Measurements from ENCODE around the gene CCR7.
"Not testable (repeated sequence)": the region's sequence is repeated elsewhere in the genome, so short reads cannot be mapped to it uniquely, and the experiment has no call there.

CCR7 gene

DNA sequence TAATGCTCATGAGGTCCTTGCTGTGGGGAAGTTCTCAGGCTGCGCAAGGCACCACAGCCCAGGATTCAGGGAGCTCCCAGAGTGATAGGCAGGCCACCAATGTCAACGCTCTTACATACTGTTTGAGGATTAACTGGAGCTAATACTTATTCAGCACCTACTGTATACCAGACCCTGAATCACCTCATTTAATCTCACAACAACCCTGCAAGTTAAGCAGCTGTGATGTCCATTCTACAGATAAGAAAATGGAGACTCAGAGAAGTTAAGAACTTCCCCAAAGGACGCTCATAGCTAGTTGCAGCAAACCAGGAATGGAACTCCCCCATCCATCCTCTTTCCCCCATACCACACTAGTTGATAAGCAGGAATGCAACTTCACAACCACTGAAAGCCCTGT lies 25.5 kb upstream of the CCR7 start:
- Histone ChIP-seq H3K4me3 (ENCODE audit: low read depth, low read length) (no peak overlapping the region), H3K9me3 (ENCODE audit: control insufficient read depth, insufficient read depth, low read depth, low read length) (no peaks in the 10 kb centered on the region), H3K4me1 (ENCODE audit: control insufficient read depth, insufficient read depth, low read length) (no peaks in the 10 kb centered on the region), H3K27ac (ENCODE audit: extremely low read depth, low read depth, low read length) (no peak overlapping the region), H3K36me3 (ENCODE audit: control insufficient read depth in 2 of 2, insufficient read depth in 1 of 2, low read length in 2 of 2) (no peaks in the 10 kb centered on the region)
- CTCF ChIA-PET, result interaction anchor here (0.7 to 2.8 kb wide), 3 partner anchors 30 to 246 kb away, joined by 3 to 10 read pairs (median 5); no protein-coding TSS in a partner anchor
- POLR2A ChIA-PET, result no interaction called here
- no peak for TF ChIP-seq ZNF571 (tag by site-specific recombination; IDR thresholded peaks at IDR 0.05)
- TF ChIP-seq ZNF837 (tag by site-specific recombination; IDR thresholded peaks at IDR 0.05), result no peak
- TF ChIP-seq ZNF561 (tag by site-specific recombination; IDR thresholded peaks at IDR 0.05; ENCODE audit: borderline replicate concordance), result no peak
- TF ChIP-seq ZFP69B (tag by site-specific recombination; IDR thresholded peaks at IDR 0.05), result no peak
- TF ChIP-seq TCF7L2 (IDR thresholded peaks at IDR 0.05; ENCODE audit: borderline replicate concordance, low read depth, low read length), result no peak
- TF ChIP-seq ZNF423 (tag by site-specific recombination; IDR thresholded peaks at IDR 0.05), result no peak
- TF ChIP-seq, protein P1, sequence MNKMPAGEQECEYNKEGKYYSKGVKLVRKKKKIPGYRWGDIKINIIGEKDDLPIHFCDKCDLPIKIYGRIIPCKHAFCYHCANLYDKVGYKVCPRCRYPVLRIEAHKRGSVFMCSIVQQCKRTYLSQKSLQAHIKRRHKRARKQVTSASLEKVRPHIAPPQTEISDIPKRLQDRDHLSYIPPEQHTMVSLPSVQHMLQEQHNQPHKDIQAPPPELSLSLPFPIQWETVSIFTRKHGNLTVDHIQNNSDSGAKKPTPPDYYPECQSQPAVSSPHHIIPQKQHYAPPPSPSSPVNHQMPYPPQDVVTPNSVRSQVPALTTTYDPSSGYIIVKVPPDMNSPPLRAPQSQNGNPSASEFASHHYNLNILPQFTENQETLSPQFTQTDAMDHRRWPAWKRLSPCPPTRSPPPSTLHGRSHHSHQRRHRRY (tag by site-specific recombination; IDR thresholded peaks at IDR 0.05), result no peak
- no peak for TF ChIP-seq ZNF544 (tag by site-specific recombination; IDR thresholded peaks at IDR 0.05)
- no peak for TF ChIP-seq ZBTB48 (tag by site-specific recombination; IDR thresholded peaks at IDR 0.05)
- TF ChIP-seq ZNF473 (tag by site-specific recombination; IDR thresholded peaks at IDR 0.05), result no peak

- Histone ChIP-seq H3K36me3 (ENCODE audit: control insufficient read depth in 2 of 2, insufficient read depth in 1 of 2, low read length in 2 of 2) (no peaks in the 10 kb centered on the region), H3K9me3 (ENCODE audit: control insufficient read depth, insufficient read depth, low read depth, low read length) (no peaks in the 10 kb centered on the region), H3K4me3 (ENCODE audit: low read depth, low read length) (no peak overlapping the region), H3K4me1 (ENCODE audit: control insufficient read depth, insufficient read depth, low read length) (no peaks in the 10 kb centered on the region), H3K27ac (ENCODE audit: extremely low read depth, low read depth, low read length) (no peak overlapping the region)
- ChIA-PET CTCF (interaction anchor here (1.6 kb wide), 1 partner anchor 29 kb away, joined by 10 read pairs; no protein-coding TSS in a partner anchor), POLR2A (no interaction called here)
- TF ChIP-seq ZBTB11 (tag by site-specific recombination; conservative IDR thresholded peaks at IDR 0.05; ENCODE audit: low read depth) (no peak), ZSCAN30 (tag by site-specific recombination; IDR thresholded peaks at IDR 0.05) (no peak), ZNF660 (tag by site-specific recombination; IDR thresholded peaks at IDR 0.05) (no peak)
These were observed 23.3 kb upstream of the CCR7 start for GRCh38 chr17:40588552-40588951.

DNA sequence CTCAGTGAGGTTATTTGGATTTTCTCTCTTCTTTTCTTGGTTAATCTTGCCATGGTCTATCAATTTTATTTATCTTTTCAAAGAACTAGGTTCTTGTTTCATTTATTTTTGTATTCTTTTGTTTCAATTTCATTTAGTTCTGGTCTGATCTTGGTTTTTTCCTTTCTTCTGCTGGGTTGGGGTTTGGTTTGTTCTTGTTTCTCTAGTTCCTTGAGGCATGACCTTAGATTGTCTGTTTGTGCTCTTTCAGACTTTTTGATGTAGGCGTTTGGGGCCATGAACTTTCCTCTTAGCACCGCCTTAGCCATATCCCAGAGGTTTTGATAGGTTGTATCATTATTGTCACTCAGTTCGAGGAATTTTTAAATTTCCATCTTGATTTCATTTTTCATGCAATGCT lies 21.0 kb upstream of the CCR7 start:
- H3K9me3 ChIP-seq (ENCODE audit: control insufficient read depth, insufficient read depth, low read depth, low read length); H3K36me3 ChIP-seq (ENCODE audit: control insufficient read depth in 2 of 2, insufficient read depth in 1 of 2, low read length in 2 of 2); H3K4me3 ChIP-seq (ENCODE audit: low read depth, low read length); H3K27ac ChIP-seq (ENCODE audit: extremely low read depth, low read depth, low read length); H3K4me1 ChIP-seq (ENCODE audit: control insufficient read depth, insufficient read depth, low read length): not testable (repeated sequence)
- ChIA-PET CTCF (interaction anchor here (0.7 to 1.3 kb wide), 2 partner anchors 11 to 26 kb away, joined by 3 read pairs; no protein-coding TSS in a partner anchor), POLR2A (interaction anchor here (0.6 to 1.0 kb wide), 2 partner anchors 163 to 1013 kb away, joined by 3 read pairs; no protein-coding TSS in a partner anchor)

- H3K27ac ChIP-seq (ENCODE audit: extremely low read depth, low read depth, low read length); POLR2A ChIA-PET; H3K9me3 ChIP-seq (ENCODE audit: control insufficient read depth, insufficient read depth, low read depth, low read length); H3K36me3 ChIP-seq (ENCODE audit: control insufficient read depth in 2 of 2, insufficient read depth in 1 of 2, low read length in 2 of 2); H3K4me1 ChIP-seq (ENCODE audit: control insufficient read depth, insufficient read depth, low read length); H3K4me3 ChIP-seq (ENCODE audit: low read depth, low read length): not testable (repeated sequence)
- CTCF ChIA-PET, result interaction anchor here (1.0 to 1.3 kb wide), 2 partner anchors 25 to 228 kb away, joined by 3 to 4 read pairs; no protein-coding TSS in a partner anchor
These were observed 19.7 kb upstream of the CCR7 start for GRCh38 chr17:40584950-40585349.

All from HEK293 (cell line).